Stimulated activated naive CD8-positive, alpha-beta T cell treated with anti-CD3 and anti-CD28 coated beads, Interleukin-15, Interleukin-2, amounts not matched to agents 100 U/mL and 50 U/mL, for 24 hours (primary cell): ENCODE results near the gene AQP5.

Source experiments
- ATAC-seq: fragments of 150-1000 bp; cut with Tn5 transposase; one replicate; pipeline ENCODE4 v1.10.0; 2021
- DNase-seq: peaks from one replicate; pipeline ENCODE4 v3.0.0; 2021

AQP5 gene

DNA sequence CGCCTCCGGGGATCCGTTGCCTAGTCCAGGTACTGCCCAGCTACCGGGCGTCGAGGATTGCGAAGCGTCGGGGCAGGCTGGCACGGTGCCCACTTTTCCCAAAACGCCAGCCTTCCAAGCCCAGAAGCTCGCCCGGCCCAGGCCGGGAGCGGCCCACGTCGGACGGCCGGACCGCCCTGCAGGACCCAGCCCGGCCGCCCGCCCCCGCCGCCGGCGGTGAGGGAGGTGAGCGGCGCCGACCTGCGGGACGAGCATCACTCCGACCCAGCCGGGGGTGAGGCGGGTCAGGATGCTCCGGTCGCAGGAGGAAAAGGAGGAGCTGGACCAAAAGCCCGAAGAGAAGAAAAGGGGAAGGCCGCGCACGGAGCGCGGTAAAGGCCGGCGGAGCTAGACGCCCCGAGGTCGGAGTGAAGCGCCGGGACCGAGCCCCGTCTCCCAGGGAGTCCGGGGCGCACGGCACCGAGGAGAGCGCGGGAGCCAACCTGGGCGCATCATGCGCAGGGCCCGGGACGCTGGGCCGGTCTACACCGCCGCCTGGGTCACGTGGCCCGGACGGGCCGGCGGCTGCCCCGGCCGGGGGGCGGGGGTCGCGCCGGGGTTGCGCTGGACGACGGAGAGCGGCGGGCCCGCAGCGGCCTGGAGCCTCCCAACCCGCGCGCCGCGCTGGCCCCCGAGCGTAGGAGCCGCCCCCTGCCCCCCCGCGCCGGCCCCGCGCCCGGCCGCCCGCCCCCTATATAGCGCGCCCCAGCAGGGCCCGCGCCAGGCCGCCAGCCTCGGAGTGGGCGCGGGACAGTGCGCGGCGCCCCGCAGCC, at the start of gene AQP5:
TSS of gene AQP5 (plus strand) at position 762 of the 812 bp plus-strand sequence. CDS start 146 bp downstream, outside the sequence.
- DNase-seq (no peak), ATAC-seq (no peak)

DNA sequence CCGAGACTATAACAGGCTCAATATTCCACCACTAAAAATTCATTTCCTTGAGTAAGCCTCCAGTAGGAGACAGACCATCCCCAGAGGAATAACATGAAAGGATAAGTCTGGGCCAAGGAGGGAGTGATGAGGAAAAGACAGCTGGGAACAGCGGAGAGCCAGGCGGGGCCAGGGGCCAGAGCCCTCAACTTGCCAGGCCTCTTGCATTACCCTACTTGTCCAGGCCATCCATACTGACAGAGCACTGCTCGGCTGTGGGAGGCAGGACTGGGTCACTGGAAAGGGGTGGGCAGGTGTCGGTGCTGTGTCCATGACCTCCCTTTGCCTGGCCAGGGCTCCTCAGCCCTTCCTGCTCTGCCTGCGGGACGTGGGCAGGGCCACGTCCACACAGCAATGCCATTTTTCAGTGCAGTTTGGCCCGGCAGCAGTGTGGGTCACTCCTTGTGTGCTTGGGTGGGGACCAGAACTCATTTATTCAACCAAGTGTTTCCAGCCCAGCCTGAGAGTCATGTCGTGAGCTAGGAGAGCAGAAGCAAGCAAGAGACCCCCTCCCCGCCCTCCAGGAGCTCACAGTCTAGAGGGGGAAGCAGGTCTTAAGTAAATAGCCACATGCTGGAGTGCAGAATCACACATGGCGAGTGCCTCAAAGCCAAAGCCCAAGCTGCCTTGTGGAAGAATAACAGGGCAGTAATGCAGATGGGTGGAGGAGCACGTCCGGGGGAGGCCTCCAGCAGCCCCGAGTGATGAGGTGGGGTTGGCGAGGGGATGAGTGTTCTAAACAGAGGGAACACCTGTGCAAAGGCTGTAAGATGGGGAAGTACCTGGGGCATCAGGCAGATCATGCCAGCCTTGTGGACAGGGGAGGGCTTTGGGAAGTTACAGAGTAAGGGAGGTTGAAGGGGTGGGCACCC, 49.1 kb upstream of the AQP5 start:
- no peak for DNase-seq

DNA sequence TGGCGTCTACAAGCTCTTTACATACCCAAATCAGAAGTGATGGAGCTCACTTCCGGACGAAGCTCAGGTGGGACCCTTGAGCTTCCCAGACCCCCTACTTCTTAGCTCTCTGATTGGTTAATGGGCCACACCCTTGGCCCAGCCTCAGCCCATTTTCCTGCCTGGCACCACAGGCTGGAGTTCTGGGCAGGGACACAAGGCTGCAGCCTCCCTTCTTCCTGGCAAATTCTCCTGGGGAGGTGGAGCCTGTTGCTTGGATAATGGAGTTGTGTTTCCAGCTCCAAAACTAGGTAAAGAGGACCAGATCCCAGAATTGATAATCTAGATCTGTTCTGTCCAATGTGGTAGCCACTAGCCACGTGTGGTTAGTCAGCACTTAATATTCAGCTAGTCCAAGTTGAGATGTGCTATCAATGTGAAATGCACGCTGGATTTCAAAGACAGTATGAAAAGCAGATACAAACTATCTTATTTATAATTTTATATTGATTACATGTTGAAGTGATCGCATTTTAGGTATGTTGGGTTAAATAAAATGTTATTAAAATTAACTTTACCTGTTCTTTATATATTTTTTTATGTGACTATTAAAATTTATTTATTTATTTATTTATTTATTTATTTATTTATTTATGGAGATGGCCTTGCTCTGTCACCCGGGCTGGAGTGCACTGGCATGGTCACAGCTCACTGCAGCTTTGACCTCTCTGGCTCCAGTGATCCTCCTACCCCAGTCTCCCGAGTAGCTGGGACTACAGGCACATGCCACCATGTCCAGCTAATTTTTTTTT, 45.3 kb upstream of the AQP5 start:
- DNase-seq: no peak
- no peak for ATAC-seq

More for the DNA sequence above, 49.1 kb upstream of the AQP5 start:
- no peak for ATAC-seq

DNA sequence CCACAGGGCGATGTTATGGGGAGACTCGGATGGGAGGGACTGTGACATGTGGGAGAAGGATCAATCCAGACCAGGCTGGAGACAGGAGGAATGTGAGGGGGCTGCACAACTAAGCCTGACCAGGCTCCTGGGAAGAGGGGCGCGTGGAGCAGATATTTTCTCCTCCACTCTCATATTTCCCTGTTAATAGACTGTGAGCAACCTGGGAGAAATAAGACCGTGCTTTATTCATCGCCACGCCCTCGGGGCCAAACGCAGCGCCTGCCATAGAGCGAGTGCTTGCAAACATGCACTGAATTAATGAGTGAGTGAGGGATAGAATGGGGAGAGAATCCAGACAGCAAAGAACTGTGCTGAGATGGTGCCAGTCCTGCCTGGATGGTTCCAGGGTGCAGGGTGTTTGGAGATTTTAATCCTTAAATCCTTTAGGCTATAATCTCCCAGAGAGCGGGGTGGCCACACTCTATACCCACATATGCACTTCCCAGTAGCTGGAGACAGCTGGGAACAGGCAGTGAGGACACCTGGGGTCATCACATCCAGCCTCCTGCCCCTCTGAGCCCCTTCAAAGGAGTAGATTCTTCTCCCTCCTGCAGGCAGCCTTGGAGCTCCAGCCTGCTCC, 44.4 kb upstream of the AQP5 start:
- DNase-seq (no peak), ATAC-seq (no peak)

DNA sequence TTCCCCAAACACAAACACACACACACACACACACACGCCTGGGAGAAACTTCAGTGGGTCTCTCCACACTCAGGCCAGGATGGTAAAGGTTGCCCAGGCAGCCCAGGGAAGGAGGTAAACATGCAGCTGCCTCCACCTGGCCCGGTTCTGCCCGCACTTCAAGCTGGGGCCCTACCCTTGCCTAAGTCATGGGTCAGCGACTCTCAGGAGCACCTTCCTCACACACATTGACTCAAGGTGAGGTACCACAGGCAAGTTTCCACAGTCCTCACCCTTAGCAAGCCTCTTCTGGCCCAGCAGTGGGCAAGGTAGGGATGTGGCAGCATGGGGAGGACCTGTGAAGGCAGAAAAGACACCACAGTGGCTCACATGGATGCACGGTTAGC, 43.9 kb upstream of the AQP5 start:
- ATAC-seq: peak; percentile 25
- DNase-seq: no peak

DNA sequence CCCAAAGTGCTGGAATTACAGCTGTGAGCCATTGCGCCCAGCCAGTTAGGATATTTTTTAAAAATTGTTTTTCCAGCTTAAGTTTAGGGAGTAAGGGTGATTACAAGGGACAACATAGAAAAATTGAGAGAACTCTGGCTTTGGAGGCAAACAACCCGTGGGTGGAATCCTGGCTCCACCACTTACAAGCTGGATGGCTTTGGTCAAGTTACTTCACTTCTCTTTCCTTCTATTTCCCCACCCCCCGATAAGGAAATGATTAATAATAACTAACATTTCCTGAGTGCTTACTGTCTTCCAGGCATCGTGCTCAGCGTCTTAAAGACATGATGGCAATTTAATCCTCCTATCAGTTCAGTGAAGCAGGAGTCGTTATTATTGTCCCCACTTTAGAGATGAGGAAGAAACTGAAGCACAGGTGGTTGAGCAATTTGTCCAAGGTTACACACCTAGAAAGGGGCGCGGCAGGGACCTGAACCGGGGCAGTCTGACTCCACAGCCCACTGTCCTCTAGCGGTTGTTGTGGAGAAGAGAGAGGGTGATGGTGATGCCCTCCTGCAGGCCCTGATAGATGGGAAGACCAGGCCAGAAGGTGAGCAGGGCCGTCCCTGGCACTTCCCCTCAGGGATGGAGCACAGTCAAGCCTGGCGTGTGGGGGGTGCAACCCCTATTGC, 41.3 kb upstream of the AQP5 start:
- DNase-seq: no peak
- no peak for ATAC-seq

DNA sequence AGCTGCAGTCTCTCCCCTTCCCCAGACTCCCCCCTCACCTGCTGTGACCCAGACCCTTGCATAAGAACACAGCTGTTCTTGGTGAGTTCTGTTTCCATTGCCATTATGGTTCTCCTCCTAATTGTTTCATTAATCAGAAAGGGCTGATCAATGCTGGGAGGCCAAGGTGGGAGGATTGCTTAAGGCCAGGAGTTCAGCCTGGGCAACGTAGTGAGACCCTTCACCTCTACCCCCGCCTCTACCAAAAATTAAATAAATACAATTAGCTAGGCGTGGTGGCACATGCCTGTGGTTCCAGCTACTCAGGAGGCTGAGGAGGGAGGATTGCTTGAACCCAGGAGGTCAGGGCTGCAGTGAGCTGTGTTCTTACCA, 40.8 kb upstream of the AQP5 start:
- DNase-seq: no peak
- ATAC-seq: no peak

DNA sequence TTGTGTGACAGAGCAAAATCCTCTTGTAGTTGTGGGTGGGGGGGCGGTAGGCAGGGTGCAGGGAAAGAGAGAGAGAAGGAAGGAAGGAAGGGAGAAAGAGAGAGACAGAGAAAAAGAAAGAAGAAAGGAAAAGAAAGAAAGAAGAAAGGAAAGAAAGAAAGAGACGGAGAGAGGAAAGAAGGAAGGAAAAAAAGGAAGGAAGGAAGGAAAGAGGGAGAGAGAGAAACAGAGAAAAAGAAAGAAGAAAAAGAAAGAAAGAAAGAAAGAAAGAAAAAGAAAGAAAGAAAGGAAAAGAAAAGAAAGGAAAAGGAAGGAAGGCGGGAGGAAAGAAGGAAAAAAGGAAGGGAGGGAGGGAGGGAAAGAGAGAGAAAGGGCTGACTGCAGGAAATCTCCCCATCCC, 40.4 kb upstream of the AQP5 start:
- DNase-seq (no peak), ATAC-seq (no peak)

DNA sequence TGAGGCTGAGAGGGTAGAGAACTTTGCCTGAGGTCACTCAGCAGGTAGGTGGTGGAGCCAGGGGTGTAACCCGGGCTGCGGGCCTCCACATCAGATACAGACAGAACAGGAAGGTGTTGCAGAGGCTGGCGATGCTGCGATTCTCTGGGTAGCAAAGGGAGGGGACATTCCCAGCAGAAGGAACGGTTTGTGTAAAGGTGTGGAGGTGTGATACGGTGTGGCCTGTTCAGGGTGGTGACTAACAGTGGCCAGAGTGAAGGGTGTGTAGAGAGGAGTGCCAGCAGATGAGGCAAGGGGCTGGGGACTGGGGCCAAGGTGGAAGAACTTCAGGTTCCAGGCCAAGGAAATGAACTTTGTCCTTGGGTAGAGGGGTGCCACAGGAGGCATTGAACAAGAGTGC, 39.7 kb upstream of the AQP5 start:
- DNase-seq (no peak), ATAC-seq (no peak)

DNA sequence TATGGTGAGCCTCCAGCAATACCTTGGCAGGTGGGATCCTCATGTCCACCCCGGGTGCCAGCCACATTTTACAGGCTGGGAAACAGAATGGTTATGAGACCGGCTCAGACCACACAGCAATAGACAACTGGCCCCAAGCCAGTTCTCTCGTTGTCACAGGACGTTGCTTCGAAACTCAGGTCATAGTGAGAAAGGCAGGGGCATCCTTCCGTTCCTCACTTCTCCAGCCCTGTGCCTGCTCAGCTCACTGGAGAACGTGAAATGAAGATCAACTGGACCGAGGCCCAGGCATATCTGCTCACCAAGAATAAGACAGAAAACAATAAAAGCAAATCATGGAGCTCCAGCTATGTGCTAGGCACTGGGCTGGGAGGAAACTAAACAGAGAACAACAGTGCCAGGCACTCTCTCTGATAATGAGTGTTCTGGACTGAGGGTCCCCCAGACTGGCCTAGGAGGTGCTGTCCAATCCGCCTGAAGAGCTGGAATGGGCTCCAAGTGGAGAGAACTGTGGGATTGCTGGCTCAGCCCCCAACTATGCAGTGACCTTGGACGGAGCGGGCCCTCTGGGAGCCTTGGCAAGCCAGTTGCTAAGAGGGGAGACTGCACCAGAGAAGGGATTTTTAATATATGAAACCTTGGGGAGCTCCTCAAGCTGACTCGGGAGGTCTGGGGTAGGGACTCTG, 39.2 kb upstream of the AQP5 start:
- no peak for ATAC-seq

DNA sequence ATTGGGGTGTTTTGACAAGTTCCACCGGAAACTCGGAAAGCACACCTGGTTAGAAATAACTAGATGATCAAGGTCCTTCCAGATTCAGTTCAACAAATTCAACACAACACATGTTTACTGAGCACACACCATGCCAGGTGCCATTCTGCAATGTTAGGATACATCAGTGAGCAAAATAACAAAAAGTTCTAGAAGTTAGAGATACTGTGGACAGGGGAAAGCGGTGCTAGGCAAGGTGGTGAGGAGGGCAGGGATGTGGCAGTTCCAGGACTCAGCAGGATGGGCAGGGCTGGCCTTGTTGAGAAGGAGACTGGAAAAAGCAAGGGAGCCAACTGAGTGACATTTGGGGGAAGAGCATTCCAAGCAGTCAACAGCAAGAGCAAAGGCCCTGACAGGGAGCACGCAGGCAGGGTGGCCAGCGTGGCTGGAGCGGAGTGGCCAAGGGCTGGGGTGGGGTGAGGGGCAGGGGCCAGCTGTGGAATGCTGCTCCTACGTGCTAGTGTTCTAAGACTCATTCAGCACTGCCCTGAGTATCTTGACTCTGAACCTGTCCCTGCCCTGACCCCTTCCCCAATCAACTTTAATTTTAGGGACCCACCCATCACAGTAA, 38.5 kb upstream of the AQP5 start:
- no peak for ATAC-seq

More for the DNA sequence above, 39.2 kb upstream of the AQP5 start:
- DNase-seq: no peak

DNA sequence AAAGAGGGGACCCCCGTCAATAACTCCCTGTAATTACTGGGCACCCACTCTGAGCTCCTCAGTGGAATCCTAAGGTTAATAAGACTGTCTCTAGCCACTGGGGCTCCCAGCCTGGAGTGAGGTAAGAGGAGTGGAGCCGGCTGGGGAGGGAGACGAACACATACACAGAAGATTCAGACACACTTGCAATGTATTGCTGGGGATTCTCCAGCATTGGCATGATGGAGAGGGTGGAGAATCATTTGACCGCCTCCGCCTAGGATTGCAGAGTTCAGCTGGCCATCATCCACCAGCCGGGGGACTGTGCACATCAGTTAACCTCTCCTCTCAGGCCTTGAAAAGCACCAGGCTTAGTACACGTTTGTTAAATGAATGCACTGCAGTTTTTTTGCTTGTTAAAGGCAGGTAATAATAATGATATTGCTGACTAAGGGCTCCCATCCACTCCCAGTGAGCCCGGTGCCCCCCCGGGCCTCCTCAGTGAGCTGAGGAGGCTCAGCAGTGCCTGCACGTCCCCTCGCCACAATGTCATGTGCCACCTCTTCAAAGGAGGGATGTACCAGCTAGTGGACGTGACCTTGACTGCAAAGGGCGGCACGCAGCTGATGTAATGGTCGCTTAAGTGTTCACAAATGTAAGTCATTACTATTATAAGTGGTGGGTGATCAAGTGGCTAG, 37.7 kb upstream of the AQP5 start:
- DNase-seq (no peak), ATAC-seq (no peak)

More for the DNA sequence above, 38.5 kb upstream of the AQP5 start:
- DNase-seq: no peak

DNA sequence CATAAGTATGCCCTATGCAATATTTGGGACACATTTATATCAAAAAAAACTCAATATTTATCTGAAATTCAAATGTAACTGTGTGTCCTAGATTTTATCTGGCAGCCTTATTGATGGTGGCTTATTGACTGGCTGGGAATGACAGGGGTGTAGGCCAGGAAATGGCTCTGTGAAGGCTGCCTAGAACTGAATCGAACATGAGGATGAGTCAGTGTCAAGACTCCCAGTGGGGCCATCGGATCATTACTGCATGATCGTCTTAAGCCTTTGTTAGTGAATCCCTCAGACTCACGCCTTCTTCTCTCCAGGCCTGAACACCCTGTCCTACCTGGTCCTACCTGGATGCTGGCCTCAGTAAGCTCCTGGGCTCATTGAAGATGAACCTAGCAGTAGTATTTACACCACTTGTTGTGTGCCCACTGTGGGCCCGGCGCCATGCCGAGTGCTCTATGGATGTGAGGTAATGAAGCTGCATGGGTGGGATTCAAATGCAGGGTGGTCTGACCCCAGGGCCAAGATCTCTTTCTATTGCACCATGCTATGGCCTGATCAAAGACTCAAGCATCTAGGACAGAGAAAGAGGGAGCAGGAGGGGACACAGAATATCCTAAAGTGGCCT, 36.9 kb upstream of the AQP5 start:
- ATAC-seq: no peak

DNA sequence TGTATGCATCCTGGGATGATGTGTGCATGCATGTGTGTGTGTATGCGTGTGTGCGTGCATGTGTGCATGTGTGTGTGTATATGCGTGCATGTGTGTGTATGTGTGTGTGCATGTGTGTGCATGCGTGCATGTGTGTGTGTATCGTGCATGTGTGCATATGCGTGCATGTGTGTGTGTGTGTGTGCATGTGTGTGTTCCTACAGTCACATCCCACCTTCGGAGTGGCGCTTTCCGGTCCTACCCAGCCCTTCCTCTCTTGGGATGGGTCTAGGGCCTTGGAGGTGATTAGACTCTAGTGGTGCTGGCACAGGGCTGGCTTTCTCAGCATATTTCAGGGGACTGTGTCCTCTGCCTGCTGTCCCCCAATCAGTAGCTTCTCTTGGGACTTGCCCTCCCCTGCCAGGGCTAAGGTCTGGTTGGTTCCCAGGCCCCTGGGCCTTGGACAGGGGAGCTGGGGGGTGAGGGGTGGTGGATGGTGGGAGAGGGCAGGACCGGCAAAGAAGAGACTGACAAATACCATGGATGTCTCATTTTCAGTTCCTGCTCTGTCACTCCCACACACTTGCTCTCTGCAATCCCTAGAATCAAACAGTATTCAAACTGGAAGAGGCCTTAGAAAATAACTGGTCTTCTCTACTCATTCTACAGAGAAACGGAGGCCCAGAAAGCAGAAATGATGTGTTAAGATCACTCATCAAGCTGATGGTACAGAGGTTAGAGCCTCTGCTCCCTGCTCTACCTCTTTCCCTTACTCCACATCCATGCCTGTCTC, 36.1 kb upstream of the AQP5 start:
- ATAC-seq: no peak

More for the DNA sequence above, 36.9 kb upstream of the AQP5 start:
- DNase-seq: no peak

DNA sequence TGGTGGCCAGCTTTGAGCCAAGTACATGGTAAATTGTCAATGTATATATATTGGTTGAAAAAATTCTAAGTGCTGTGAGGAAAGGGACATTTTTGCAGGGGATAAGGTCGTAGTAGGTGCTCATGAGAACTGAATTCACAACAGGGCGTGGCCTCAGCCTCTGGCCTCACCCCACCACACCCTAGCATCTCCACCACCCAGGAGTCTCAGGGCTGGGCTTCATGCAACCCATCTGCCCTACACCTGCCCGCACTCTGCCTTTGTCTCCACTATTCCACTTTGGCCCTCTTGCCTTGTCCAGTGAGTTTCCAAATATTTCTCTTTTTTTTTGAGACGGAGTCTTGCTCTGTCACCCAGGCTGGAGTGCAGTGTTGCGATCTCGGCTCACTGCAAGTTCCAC, 33.2 kb upstream of the AQP5 start:
- DNase-seq: no peak
- no peak for ATAC-seq

More for the DNA sequence above, 36.1 kb upstream of the AQP5 start:
- DNase-seq: no peak

DNA sequence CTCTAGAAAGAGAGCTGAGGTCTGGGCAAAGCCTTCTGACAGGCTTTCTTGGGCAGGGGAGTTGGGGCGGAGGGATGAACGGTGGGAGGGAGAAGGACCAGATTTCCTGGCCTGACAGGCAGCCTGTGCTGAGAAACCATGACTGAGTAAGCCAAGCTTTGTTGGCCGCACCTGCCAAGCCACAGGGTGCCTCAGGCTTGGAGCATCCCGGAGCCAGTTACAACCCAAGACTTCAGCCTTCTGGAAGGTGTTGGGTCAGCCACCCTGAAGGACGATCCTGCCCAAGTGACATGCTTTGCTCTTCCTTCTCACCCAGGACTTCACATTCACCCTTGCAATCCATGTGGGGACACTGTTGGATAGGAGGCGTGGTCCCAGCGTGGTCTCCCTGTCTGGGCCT, 32.1 kb upstream of the AQP5 start:
- no peak for DNase-seq
- ATAC-seq: no peak

DNA sequence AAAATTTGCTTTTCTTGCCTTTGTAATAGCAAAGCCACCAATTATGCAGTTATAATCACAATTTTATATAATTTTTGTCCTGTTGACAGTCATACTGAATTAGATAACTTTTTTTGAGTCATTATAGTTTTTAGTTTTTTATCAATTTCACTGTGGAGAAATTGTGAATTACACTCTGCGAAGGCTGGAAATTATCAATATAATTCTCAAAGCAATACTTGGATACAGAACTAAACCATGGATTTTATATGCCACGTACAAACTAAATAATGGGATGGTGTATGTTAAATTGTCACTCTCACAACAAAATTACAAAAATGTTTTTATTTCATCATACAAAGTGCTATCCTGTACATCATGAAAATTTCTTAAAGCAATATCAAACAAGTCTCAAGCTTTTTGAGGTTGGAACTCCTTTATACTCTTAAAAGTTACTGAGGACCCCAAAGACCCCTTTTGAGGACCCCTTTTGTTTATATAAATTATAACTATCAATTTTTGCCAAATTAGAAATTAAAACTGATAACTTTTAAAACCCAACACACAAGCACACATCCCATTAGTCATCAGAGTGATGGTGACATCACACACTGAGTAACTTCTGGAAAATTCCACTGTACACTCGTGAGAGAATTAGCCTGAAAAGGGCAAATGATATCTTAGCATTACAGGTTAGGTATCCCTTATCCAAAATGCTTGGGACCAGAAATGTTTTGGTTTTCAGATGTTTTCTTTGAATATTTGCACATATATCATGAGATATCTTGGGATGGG, 31.0 kb upstream of the AQP5 start:
- peak; percentile 73 for ATAC-seq
- no peak for DNase-seq

DNA sequence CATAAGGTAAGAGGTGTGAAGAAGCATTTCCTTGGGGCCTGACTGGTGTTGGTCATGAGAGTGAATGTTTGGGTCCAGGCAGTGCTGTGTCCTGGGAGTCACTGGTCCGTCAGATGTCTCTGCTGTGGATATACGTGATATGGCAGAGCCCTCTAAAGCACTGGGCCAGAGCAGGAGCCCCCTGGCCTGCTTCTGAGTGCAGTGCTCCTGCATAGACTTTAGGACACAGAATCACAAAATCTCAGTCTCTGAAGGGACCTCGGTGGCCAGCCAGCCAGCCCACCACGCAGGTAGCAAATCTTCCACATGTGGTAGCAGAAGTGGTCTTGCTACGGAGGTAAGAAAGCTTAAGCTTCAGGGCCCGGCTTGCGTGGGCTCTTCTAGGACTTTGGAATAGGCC, 29.6 kb upstream of the AQP5 start:
- ATAC-seq (no peak), DNase-seq (no peak)
